DMS53 (cell line): ENCODE measurements around the gene SCML2.
A peak's percentile ranks its signal among the peaks of the same experiment; 100 is the strongest.
"Not testable (repeated sequence)": the region's sequence is repeated elsewhere in the genome, so short reads cannot be mapped to it uniquely, and the experiment has no call there.

Experiments used
- DNase-seq: peaks from one replicate; lab custom pipeline; 2025; lab: John Stamatoyannopoulos, UW

Gene SCML2

GRCh38 chrX:18354369-18355223 is at the start of gene SCML2:
Gene SCML2 (minus strand): TSS chrX:18354688. CDS start chrX:18334071, 20,617 bp downstream.
- DNase-seq: peak; percentile 79

GRCh38 chrX:18401848-18402213 is 47.3 kb upstream of the SCML2 start:
- no peak for DNase-seq

- no peak for DNase-seq
Measured at GRCh38 chrX:18394477-18394876, 40.0 kb upstream of the SCML2 start.

- DNase-seq: peak; percentile 78
Measured at GRCh38 chrX:18390941-18391538, 36.6 kb upstream of the SCML2 start.

GRCh38 chrX:18389966-18390365 is 35.5 kb upstream of the SCML2 start:
- DNase-seq: peak; percentile 36

- peak; percentile 74 for DNase-seq
Measured at GRCh38 chrX:18377796-18378195, 23.3 kb upstream of the SCML2 start.

GRCh38 chrX:18375131-18375805 is 20.8 kb upstream of the SCML2 start:
- not testable (repeated sequence) for DNase-seq

GRCh38 chrX:18369096-18369495 is 14.6 kb upstream of the SCML2 start:
- DNase-seq: not testable (repeated sequence)

- no peak for DNase-seq
Measured at GRCh38 chrX:18368402-18368801, 13.9 kb upstream of the SCML2 start.

GRCh38 chrX:18360867-18361266 is 6.4 kb upstream of the SCML2 start:
- DNase-seq: no peak

- peak; percentile 63 for DNase-seq
Measured at GRCh38 chrX:18353931-18354368, 538 bp downstream of the SCML2 start.

- DNase-seq: peak; percentile 64
Measured at GRCh38 chrX:18351784-18352183, 2.7 kb downstream of the SCML2 start.

GRCh38 chrX:18348047-18348446 is 6.4 kb downstream of the SCML2 start:
- DNase-seq: peak; percentile 9

- no peak for DNase-seq
Measured at GRCh38 chrX:18309401-18309800, 45.1 kb downstream of the SCML2 start.

- DNase-seq: no peak
Measured at GRCh38 chrX:18297251-18297650, 57.2 kb downstream of the SCML2 start.

- no peak for DNase-seq
Measured at GRCh38 chrX:18294893-18295292, 59.6 kb downstream of the SCML2 start.

- no peak for DNase-seq
Measured at GRCh38 chrX:18291006-18291545, 63.4 kb downstream of the SCML2 start.

GRCh38 chrX:18290200-18290599 is 64.3 kb downstream of the SCML2 start:
- DNase-seq: no peak

- DNase-seq: no peak
Measured at GRCh38 chrX:18288716-18289115, 65.8 kb downstream of the SCML2 start.

- no peak for DNase-seq
Measured at GRCh38 chrX:18286322-18286831, 68.1 kb downstream of the SCML2 start.

GRCh38 chrX:18278449-18278848 is 76.0 kb downstream of the SCML2 start:
- DNase-seq: no peak

- DNase-seq: no peak
Measured at GRCh38 chrX:18272222-18272621, 82.3 kb downstream of the SCML2 start.
